Thoracic aorta (tissue), 2 donors: Measurements from ENCODE around the gene UBR3. TPM values are rescaled to one million over a fixed set of nuclear protein-coding genes. Genes with fewer than 3 reads are reported as not detected.

Experiments
- ATAC-seq: fragments of 150-250 bp; one replicate; pipeline ENCODE4 v1.8.0; 2017; ENCODE audit warnings: low read depth; ENCODE audit not compliant: insufficient number of reproducible peaks, low FRiP score
- DNase-seq: peaks from one replicate; pipeline ENCODE4 v3.0.0-alpha.2; 2020; ENCODE audit warnings: low spot score
- H3K27ac ChIP-seq, 2 donors: fragments of 200-600 bp; sonication (generic); 1 replicate in 1 of 2; 2 replicates in 1 of 2; pipeline ENCODE4 v1.5.1; 2016; ENCODE audit warnings: mild to moderate bottlenecking in 2 of 2, moderate library complexity in 2 of 2
- H3K27me3 ChIP-seq: fragments of 200-600 bp; sonication (generic); replicated peaks from 2 replicates; pipeline ENCODE4 v1.6.0; 2016; ENCODE audit warnings: mild to moderate bottlenecking; ENCODE audit not compliant: insufficient read depth
- H3K36me3 ChIP-seq: fragments of 200-600 bp; sonication (generic); one replicate; pipeline ENCODE4 v1.5.1; 2016
- H3K4me1 ChIP-seq, 2 donors: fragments of 200-600 bp; sonication (generic); 1 replicate in 1 of 2; 2 replicates in 1 of 2; pipeline versions ENCODE4 v1.5.1 to v1.6.0; 2016; ENCODE audit warnings: low read depth in 2 of 2, mild to moderate bottlenecking in 1 of 2; ENCODE audit not compliant: control insufficient read depth in 1 of 2
- H3K4me3 ChIP-seq: fragments of 200-600 bp; sonication (generic); 2 replicates; pipeline ENCODE4 v1.5.1; 2016; ENCODE audit warnings: mild to moderate bottlenecking
- H3K9me3 ChIP-seq: fragments of 200-600 bp; sonication (generic); 2 replicates; pipeline ENCODE4 v1.5.1; 2016
- total RNA-seq, 2 donors: library from RNA; depleted of rRNA; stranded (reverse); fragments of >200 nt; gene quantifications; one replicate each; pipeline versions ENCODE4 v1.1.0 to v1.2.3, GENCODE V29; 2016
- TF ChIP-seq, protein P1 (sequence below): fragments of 200-600 bp; sonication (generic); IDR thresholded peaks from one replicate; pipeline ENCODE4 v1.5.1; 2019; ENCODE audit warnings: antibody characterized with exemption

UBR3 gene
- total RNA-seq, 2 donors from 2014 or later: 62.1 to 98.6 TPM

DNA sequence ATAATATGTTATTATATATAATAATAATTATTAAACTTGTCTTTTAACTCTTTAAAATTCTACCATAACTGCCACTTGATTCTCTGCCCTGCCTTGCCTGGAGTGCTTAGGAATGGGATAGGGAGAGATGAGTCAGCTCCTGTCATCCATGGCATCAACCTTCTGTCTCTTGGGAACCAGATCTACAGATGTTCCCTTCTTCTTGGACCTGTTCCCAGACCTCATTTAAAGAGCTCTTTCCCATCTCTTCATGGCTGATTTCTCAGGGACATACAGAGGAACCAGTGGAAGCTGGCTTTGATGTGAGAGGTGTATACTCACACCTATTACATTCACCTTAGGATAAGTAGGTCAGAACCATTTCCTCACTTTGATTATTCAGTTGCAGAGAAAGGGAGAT is 195.4 kb downstream of the UBR3 start:
- ATAC-seq: no peak
- no peak overlapping the region for H3K27ac ChIP-seq
- TF ChIP-seq, protein P1, sequence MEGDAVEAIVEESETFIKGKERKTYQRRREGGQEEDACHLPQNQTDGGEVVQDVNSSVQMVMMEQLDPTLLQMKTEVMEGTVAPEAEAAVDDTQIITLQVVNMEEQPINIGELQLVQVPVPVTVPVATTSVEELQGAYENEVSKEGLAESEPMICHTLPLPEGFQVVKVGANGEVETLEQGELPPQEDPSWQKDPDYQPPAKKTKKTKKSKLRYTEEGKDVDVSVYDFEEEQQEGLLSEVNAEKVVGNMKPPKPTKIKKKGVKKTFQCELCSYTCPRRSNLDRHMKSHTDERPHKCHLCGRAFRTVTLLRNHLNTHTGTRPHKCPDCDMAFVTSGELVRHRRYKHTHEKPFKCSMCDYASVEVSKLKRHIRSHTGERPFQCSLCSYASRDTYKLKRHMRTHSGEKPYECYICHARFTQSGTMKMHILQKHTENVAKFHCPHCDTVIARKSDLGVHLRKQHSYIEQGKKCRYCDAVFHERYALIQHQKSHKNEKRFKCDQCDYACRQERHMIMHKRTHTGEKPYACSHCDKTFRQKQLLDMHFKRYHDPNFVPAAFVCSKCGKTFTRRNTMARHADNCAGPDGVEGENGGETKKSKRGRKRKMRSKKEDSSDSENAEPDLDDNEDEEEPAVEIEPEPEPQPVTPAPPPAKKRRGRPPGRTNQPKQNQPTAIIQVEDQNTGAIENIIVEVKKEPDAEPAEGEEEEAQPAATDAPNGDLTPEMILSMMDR: no peak
- DNase-seq: no peak
- no peaks in the 10 kb centered on the region for H3K9me3 ChIP-seq
- H3K27me3 ChIP-seq: no peaks in the 10 kb centered on the region
- H3K4me3 ChIP-seq: no peak overlapping the region
- peaks cover 4 to 9% of the 10 kb centered on the region in 2 donors for H3K4me1 ChIP-seq
- H3K36me3 ChIP-seq: no peaks in the 10 kb centered on the region

DNA sequence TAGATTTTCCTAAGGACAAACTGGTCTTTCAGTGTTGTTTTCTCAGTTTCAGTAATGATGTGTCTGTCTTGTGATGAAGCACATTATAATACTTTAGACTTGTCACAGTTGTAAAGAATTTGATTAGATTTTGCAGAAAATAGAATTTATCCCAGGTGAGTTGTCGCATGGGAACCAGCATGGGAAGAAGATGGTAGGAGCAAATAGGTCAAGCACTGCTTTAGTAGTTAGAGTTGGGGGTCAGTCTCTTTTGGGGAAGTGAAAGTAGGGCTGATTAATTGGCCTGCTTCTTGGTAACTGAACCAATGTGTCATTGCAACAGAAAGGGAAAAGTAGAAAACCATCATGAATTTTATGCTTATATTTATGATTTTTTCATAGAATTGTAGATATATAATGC is 197.5 kb downstream of the UBR3 start:
- H3K9me3 ChIP-seq: no peaks in the 10 kb centered on the region
- TF ChIP-seq, protein P1: no peak
- no peak for ATAC-seq
- H3K4me1 ChIP-seq: peaks cover 0 to 2% of the 10 kb centered on the region in 2 donors
- H3K27ac ChIP-seq: no peak overlapping the region
- H3K4me3 ChIP-seq: no peak overlapping the region
- DNase-seq: no peak
- H3K27me3 ChIP-seq: no peaks in the 10 kb centered on the region
- no peaks in the 10 kb centered on the region for H3K36me3 ChIP-seq

DNA sequence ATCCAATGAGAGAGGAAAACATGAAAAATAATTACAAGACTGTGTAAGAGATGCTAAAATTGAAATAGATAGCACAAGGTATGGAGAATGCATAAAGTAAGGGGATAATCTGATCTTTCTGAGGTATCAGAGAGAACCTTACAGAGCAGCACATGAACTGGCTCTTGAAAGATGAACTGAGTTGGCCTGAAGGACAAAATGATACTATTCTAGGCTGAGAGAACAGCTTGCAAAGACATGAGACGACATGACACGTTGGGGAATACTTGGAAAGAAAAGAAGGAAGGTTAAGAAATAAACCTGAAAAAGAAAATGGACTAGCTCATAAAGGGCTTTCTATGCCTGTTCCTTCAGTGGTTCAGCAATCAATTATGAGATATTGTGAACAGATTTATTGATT is 198.0 kb downstream of the UBR3 start:
- H3K9me3 ChIP-seq: no peaks in the 10 kb centered on the region
- H3K27ac ChIP-seq: no peak overlapping the region
- H3K4me1 ChIP-seq: peaks cover 0 to 2% of the 10 kb centered on the region in 2 donors
- DNase-seq: no peak
- no peak overlapping the region for H3K4me3 ChIP-seq
- no peaks in the 10 kb centered on the region for H3K36me3 ChIP-seq
- ATAC-seq: no peak
- no peaks in the 10 kb centered on the region for H3K27me3 ChIP-seq
- TF ChIP-seq, protein P1: no peak

DNA sequence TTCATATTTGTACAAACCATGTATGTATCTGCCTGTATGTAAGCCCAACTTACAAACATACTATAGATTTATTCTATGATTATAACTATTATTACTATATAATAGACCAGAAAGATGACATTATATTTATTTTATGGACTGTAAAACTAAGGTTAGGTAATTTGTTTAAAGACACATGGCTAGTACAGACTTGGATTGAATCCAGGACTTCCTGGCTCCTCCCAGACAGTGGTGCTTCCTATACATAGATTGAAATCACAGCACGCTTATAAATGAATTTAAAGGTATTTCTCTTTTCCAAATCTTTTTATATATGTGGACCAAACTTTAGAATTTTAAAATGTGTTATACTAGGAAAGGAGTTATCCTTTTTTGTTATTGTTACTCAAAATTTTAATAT is 199.1 kb downstream of the UBR3 start:
- Histone ChIP-seq H3K36me3 (no peaks in the 10 kb centered on the region), H3K27me3 (no peaks in the 10 kb centered on the region), H3K4me3 (no peak overlapping the region), H3K9me3 (no peaks in the 10 kb centered on the region), H3K27ac (no peak overlapping the region), H3K4me1 (peaks cover 0 to 2% of the 10 kb centered on the region in 2 donors)
- ATAC-seq: no peak
- TF ChIP-seq, protein P1: no peak
- no peak for DNase-seq

DNA sequence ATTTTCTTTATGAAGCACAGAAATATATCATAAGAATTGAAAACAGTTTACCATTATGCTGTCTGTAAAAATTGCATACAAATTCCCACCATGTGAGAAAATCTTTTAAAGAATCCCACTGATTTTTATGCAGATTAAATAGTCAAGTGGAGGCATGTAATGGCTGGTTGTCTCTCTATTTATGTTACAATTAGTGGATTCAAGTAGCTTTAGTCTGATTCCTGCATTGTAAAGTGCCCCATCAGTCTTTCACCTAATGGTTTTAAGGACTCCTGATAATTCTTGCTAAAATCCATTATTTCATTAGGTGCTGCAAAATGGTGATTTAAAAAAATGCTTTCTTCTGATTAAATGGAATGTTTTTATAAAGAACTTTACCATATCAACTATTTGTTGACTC is 202.3 kb downstream of the UBR3 start:
- no peak overlapping the region for H3K27ac ChIP-seq
- TF ChIP-seq, protein P1: no peak
- peaks cover 4% of the 10 kb centered on the region for H3K36me3 ChIP-seq

More for the DNA sequence above, 202.3 kb downstream of the UBR3 start:
- H3K4me3 ChIP-seq: no peak overlapping the region
- no peaks in the 10 kb centered on the region for H3K9me3 ChIP-seq
- peaks cover 0 to 2% of the 10 kb centered on the region in 2 donors for H3K4me1 ChIP-seq
- no peaks in the 10 kb centered on the region for H3K27me3 ChIP-seq
- ATAC-seq: no peak
- DNase-seq: no peak
